K562 (cell line): Measurements from ENCODE around the gene GPR119.
"Not testable (repeated sequence)": the region's sequence is repeated elsewhere in the genome, so short reads cannot be mapped to it uniquely, and the experiment has no call there.

Experiments
- ADNP ChIP-seq: fragments of 200-800 bp; sonication (Bioruptor generic); IDR thresholded peaks from 2 replicates; pipeline ENCODE4 v1.6.1; 2016; ENCODE audit warnings: missing genetic modification characterization, missing compliant biosample characterization
- EZH2 ChIP-seq: IDR thresholded peaks from 2 replicates; pipeline ENCODE4 v1.6.1; 2012; ENCODE audit warnings: low read depth, mild to moderate bottlenecking, inconsistent platforms, low read length, borderline replicate concordance
- FUS ChIP-seq: fragments of 200-400 bp; formaldehyde crosslinking; optimal IDR thresholded peaks from 2 replicates; pipeline ENCODE3; 2017; ENCODE audit warnings: low read depth, low read length
- HCFC1 ChIP-seq: IDR thresholded peaks from 2 replicates; pipeline ENCODE4 v1.6.1; 2012; ENCODE audit warnings: low read depth, low read length, improper control_type of control experiment
- POLR2AphosphoS5 ChIP-seq: IDR thresholded peaks from 2 replicates; pipeline ENCODE4 v1.6.1; 2011; ENCODE audit warnings: mild to moderate bottlenecking, low read depth, low read length, moderate library complexity; ENCODE audit not compliant: control insufficient read depth, insufficient read depth
- TAF1 ChIP-seq: IDR thresholded peaks from 2 replicates; pipeline ENCODE4 v1.6.1; 2011; ENCODE audit warnings: mild to moderate bottlenecking, low read length, moderate library complexity; ENCODE audit not compliant: insufficient read depth, control insufficient read depth, severe bottlenecking; ENCODE audit errors: extremely low read depth
- YBX1 ChIP-seq: fragments of 450-650 bp; IDR thresholded peaks from 2 replicates; pipeline ENCODE4 v1.7.1; 2016; ENCODE audit warnings: mild to moderate bottlenecking
- ZFP1 ChIP-seq: fragments of 450-650 bp; formaldehyde crosslinking; IDR thresholded peaks from 2 replicates; pipeline ENCODE4 v1.4.0; 2020; ENCODE audit warnings: mild to moderate bottlenecking, mixed read lengths
- ZNF274 ChIP-seq: IDR thresholded peaks from 2 replicates; pipeline ENCODE4 v1.6.1; 2011; ENCODE audit warnings: low read depth, mild to moderate bottlenecking, low read length, moderate library complexity, borderline replicate concordance
- ZNF311 ChIP-seq: fragments of 250-450 bp; sonication (Bioruptor Pico); IDR thresholded peaks from 2 replicates; pipeline ENCODE4 v1.4.0; 2020; ENCODE audit warnings: mild to moderate bottlenecking, moderate library complexity
- TF ChIP-seq, protein P1 (sequence below), 2 experiments: fragments of 450-650 bp; formaldehyde crosslinking in 1 of 2; IDR thresholded peaks; 2 replicates each; pipeline versions ENCODE4 v1.4.0 to v1.6.1; 2014 to 2020; ENCODE audit warnings: mild to moderate bottlenecking in 2 of 2, borderline replicate concordance in 1 of 2, low read depth in 1 of 2
- TF ChIP-seq, protein P2 (sequence below), 3 experiments: IDR thresholded peaks in 2 of 3; conservative IDR thresholded peaks in 1 of 3; 2 replicates each; pipeline ENCODE4 v1.5.1; 2011 to 2012; ENCODE audit warnings: low read length in 3 of 3, mild to moderate bottlenecking in 3 of 3, control low read depth in 2 of 3, improper control_type of control experiment in 1 of 3, inconsistent platforms in 1 of 3, low read depth in 1 of 3, mixed read lengths in 1 of 3, moderate library complexity in 1 of 3; ENCODE audit not compliant: insufficient read depth in 2 of 3

DNA sequence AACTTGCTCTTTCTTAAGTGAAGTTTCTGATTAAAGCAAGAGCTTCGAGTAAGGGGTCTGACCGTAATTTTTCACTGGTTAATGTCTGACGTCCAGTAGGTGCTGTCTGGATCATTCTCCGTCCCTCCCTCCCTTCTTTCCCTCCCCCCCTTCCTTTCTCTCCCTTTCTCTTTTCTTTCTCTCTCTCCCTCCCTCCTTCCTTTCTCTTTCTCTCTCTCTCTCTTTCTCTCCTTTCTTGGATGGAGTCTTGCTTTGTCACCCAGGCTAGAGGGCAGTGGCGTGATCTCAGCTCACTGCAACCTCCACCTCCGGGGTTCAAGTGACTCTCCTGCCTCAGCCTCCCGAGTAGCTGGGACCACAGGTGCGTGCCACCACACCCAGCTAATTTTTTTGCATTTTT, 46.6 kb downstream of the GPR119 start:
- not testable (repeated sequence) for TF ChIP-seq HCFC1; ZNF311 (CRISPR knock-in tag); ZNF274; ZFP1 (CRISPR knock-in tag); FUS; TAF1; POLR2AphosphoS5; EZH2; YBX1; ADNP (tag)
- TF ChIP-seq, protein P1, sequence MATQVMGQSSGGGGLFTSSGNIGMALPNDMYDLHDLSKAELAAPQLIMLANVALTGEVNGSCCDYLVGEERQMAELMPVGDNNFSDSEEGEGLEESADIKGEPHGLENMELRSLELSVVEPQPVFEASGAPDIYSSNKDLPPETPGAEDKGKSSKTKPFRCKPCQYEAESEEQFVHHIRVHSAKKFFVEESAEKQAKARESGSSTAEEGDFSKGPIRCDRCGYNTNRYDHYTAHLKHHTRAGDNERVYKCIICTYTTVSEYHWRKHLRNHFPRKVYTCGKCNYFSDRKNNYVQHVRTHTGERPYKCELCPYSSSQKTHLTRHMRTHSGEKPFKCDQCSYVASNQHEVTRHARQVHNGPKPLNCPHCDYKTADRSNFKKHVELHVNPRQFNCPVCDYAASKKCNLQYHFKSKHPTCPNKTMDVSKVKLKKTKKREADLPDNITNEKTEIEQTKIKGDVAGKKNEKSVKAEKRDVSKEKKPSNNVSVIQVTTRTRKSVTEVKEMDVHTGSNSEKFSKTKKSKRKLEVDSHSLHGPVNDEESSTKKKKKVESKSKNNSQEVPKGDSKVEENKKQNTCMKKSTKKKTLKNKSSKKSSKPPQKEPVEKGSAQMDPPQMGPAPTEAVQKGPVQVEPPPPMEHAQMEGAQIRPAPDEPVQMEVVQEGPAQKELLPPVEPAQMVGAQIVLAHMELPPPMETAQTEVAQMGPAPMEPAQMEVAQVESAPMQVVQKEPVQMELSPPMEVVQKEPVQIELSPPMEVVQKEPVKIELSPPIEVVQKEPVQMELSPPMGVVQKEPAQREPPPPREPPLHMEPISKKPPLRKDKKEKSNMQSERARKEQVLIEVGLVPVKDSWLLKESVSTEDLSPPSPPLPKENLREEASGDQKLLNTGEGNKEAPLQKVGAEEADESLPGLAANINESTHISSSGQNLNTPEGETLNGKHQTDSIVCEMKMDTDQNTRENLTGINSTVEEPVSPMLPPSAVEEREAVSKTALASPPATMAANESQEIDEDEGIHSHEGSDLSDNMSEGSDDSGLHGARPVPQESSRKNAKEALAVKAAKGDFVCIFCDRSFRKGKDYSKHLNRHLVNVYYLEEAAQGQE (IDR thresholded peaks at IDR 0.05; ENCODE audit: borderline replicate concordance) = not testable (repeated sequence)
- TF ChIP-seq, protein P1 (CRISPR knock-in tag; IDR thresholded peaks at IDR 0.05; ENCODE audit: low read depth) = not testable (repeated sequence)
- TF ChIP-seq, protein P2, sequence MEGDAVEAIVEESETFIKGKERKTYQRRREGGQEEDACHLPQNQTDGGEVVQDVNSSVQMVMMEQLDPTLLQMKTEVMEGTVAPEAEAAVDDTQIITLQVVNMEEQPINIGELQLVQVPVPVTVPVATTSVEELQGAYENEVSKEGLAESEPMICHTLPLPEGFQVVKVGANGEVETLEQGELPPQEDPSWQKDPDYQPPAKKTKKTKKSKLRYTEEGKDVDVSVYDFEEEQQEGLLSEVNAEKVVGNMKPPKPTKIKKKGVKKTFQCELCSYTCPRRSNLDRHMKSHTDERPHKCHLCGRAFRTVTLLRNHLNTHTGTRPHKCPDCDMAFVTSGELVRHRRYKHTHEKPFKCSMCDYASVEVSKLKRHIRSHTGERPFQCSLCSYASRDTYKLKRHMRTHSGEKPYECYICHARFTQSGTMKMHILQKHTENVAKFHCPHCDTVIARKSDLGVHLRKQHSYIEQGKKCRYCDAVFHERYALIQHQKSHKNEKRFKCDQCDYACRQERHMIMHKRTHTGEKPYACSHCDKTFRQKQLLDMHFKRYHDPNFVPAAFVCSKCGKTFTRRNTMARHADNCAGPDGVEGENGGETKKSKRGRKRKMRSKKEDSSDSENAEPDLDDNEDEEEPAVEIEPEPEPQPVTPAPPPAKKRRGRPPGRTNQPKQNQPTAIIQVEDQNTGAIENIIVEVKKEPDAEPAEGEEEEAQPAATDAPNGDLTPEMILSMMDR (IDR thresholded peaks at IDR 0.05 in 2 of 3, conservative IDR thresholded peaks at IDR 0.05 in 1 of 3; ENCODE audit: insufficient read depth in 2 of 3, low read depth in 1 of 3, low read length in 3 of 3) = not testable (repeated sequence)
